HL-60 (cell line): ENCODE results near the gene GPX3.

ENCODE experiments used
- DNase-seq, 2 experiments: peaks; one replicate each; pipeline ENCODE4 v3.0.0-alpha.2; 2010 to 2020; ENCODE audit warnings: low read depth in 1 of 2, low spot score in 1 of 2
- H3K27ac ChIP-seq: fragments of 250-450 bp; sonication (Bioruptor Pico); replicated peaks from 2 replicates; pipeline ENCODE4 v1.5.1; 2020; ENCODE audit warnings: mild to moderate bottlenecking, moderate library complexity
- H3K27me3 ChIP-seq: fragments of 250-450 bp; sonication (Bioruptor Pico); 2 replicates; pipeline ENCODE4 v1.5.1; 2021; ENCODE audit warnings: mild to moderate bottlenecking, moderate library complexity; ENCODE audit not compliant: insufficient read depth, poor library complexity, severe bottlenecking
- H3K4me3 ChIP-seq: replicated peaks from 2 replicates; pipeline ENCODE4 v1.5.1; 2011; ENCODE audit warnings: mild to moderate bottlenecking, control low read depth, low read length; ENCODE audit not compliant: insufficient read depth
- CTCF ChIP-seq: IDR thresholded peaks from one replicate; pipeline ENCODE4 v1.5.1; 2011; ENCODE audit warnings: low read length, control low read depth, inconsistent platforms; ENCODE audit not compliant: insufficient read depth
- GABPA ChIP-seq: IDR thresholded peaks from 2 replicates; pipeline ENCODE4 v1.6.1; 2012; ENCODE audit warnings: low read depth
- POLR2AphosphoS5 ChIP-seq: IDR thresholded peaks from 2 replicates; pipeline ENCODE4 v1.6.1; 2012; ENCODE audit warnings: low read depth
- REST ChIP-seq: IDR thresholded peaks from 2 replicates; pipeline ENCODE4 v1.6.1; 2012; ENCODE audit warnings: low read depth; ENCODE audit not compliant: insufficient replicate concordance
- SPI1 ChIP-seq: IDR thresholded peaks from 2 replicates; pipeline ENCODE4 v1.6.1; 2012; ENCODE audit warnings: low read depth, mild to moderate bottlenecking, borderline replicate concordance

The GPX3 gene

DNA sequence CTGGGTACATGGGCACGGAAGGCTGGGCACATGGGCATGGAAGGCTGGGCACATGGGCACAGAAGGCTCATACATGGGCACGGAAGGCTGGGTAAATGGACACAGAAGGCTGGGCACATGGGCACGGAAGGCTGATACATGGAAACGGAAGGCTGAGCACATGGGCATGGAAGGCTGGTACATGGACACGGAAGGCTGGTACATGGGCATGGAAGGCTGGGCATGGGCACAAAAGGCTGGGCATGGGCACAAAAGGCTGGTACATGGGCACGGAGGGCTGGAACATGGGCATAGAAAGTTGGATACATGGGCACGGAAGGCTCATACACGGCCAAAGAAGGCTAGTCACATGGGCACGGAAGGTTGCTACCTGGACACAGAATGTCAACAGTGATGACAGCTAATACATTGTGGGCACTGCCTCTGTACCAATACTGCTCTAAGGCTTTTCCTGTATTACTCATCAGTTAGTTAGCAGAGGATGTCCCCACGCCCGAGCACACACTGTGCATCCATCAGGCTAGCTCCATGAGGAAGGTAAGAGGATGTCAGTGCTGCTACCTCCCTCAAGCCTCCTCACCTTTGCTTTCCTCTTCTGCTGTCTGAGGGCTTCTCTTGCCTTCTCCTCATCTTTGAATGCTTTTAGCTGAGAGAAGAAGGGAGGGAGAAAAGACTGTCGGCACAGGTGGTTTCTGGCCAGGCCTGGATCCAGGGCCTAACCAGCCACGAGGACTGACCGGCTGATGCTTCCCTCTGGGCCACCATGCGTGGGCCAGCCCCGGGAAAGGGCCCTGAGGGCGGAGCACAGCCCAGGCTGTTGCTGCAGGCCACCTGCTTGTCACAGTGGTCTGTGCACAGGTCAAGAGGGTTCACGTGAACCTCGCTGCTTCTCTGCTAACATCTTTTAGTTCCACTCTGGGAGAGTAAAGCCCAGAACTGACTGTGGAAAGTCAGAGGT lies 14.3 kb downstream of the GPX3 start:
- TF ChIP-seq POLR2AphosphoS5 (no peak), CTCF (no peak), REST (no peak), GABPA (no peak), SPI1 (no peak)
- no peak overlapping the region for H3K27ac ChIP-seq
- no peak overlapping the region for H3K4me3 ChIP-seq
- no peaks in the 10 kb centered on the region for H3K27me3 ChIP-seq
- DNase-seq, result no peak

GRCh38 chr5:151036556-151036955 lies 16.2 kb downstream of the GPX3 start:
- H3K4me3 ChIP-seq, result no peak overlapping the region
- no peaks in the 10 kb centered on the region for H3K27me3 ChIP-seq
- no peak for DNase-seq
- TF ChIP-seq REST (no peak), POLR2AphosphoS5 (no peak), GABPA (no peak), CTCF (no peak), SPI1 (no peak)
- no peak overlapping the region for H3K27ac ChIP-seq

DNA sequence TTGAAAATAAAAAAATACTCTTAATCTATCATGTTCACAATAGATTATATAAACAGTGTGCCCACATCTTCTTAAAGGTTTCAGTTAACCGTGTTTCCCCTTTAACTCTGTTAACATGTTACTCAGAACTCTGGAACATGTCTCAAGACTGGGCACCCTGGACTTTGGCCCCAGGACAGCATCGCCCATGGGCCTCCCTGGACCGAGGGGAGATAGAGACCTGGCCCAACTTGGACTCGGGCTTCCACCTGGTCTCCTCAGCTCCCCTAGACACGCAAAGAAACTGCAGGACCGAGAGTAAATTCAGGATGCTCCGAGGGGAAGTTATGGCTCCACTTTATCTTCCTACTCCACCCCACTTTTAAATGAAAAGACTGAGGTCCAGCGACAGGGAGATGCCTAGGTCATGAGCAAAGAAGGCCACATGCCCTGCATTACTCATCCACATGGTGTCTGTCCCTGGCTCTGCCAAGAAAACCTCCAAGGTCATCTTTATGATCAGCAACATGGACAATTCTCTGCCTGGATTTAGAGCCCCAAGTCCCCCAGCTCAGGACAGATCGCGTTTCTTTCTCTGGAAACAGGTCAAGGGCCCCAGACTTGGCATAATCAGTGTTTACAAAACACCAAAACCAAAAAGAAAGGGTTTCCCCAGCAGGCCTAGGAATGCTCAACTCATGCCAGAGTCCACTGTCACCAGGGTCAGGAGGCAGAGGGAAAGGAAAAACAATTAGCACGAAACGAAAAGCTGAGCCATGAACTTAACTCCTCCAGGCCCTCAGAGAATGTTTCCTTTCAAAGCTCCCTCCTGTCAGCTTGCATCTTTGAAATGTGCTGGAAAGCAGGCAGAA lies 17.4 kb downstream of the GPX3 start:
- H3K27ac ChIP-seq, result no peak overlapping the region
- TF ChIP-seq REST, result no peak
- no peak for TF ChIP-seq GABPA
- no peak for TF ChIP-seq SPI1
- no peak for TF ChIP-seq POLR2AphosphoS5
- H3K4me3 ChIP-seq, result no peak overlapping the region
- DNase-seq, result no peak
- no peaks in the 10 kb centered on the region for H3K27me3 ChIP-seq
